GM15510 (cell line): ENCODE measurements around the gene EXOC7.

ENCODE experiments used
- POLR2A ChIP-seq: IDR thresholded peaks from 3 replicates; pipeline ENCODE4 v1.6.1; 2011; ENCODE audit warnings: borderline replicate concordance; ENCODE audit not compliant: insufficient read length; ENCODE audit errors: extremely low read depth

The EXOC7 gene

GRCh38 chr17:76056882-76057281 lies 46.7 kb downstream of the EXOC7 start:
- no peak for TF ChIP-seq POLR2A

- TF ChIP-seq POLR2A, result no peak
Observed at GRCh38 chr17:76054112-76054476, 49.5 kb downstream of the EXOC7 start.

GRCh38 chr17:76053246-76054111 lies 50.1 kb downstream of the EXOC7 start:
- no peak for TF ChIP-seq POLR2A

- TF ChIP-seq POLR2A, result no peak
Observed at GRCh38 chr17:76051561-76051960, 52.0 kb downstream of the EXOC7 start.

GRCh38 chr17:76050538-76051467 lies 52.8 kb downstream of the EXOC7 start:
- no peak for TF ChIP-seq POLR2A

GRCh38 chr17:76049836-76050537 lies 53.6 kb downstream of the EXOC7 start:
- TF ChIP-seq POLR2A, result no peak

- no peak for TF ChIP-seq POLR2A
Observed at GRCh38 chr17:76049239-76049638, 54.3 kb downstream of the EXOC7 start.

GRCh38 chr17:76048711-76049110 lies 54.9 kb downstream of the EXOC7 start:
- no peak for TF ChIP-seq POLR2A

GRCh38 chr17:76048025-76048605 lies 55.5 kb downstream of the EXOC7 start:
- TF ChIP-seq POLR2A, result no peak

- no peak for TF ChIP-seq POLR2A
Observed at GRCh38 chr17:76046064-76046463, 57.5 kb downstream of the EXOC7 start.

- no peak for TF ChIP-seq POLR2A
Observed at GRCh38 chr17:76040376-76040775, 63.2 kb downstream of the EXOC7 start.

- TF ChIP-seq POLR2A, result no peak
Observed at GRCh38 chr17:76039121-76039520, 64.5 kb downstream of the EXOC7 start.

- no peak for TF ChIP-seq POLR2A
Observed at GRCh38 chr17:76038050-76038449, 65.5 kb downstream of the EXOC7 start.

- TF ChIP-seq POLR2A, result no peak
Observed at GRCh38 chr17:76036497-76037261, 66.9 kb downstream of the EXOC7 start.
